Subcutaneous adipose tissue (tissue), 4 donors: Measurements from ENCODE around the gene CDK14. TPM values are rescaled to one million over a fixed set of nuclear protein-coding genes. Genes with fewer than 3 reads are reported as not detected.

Source experiments
- total RNA-seq, 4 donors: library from RNA; depleted of rRNA; stranded (reverse); fragments of >200 nt; gene quantifications; one replicate each; pipeline ENCODE4 v1.1.0, GENCODE V29; 2016
- TF ChIP-seq, protein P1 (sequence below): fragments of 450-650 bp; IDR thresholded peaks from one replicate; pipeline ENCODE4 v1.5.1; 2016; ENCODE audit warnings: low read depth, mild to moderate bottlenecking, control low read depth, antibody characterized with exemption, moderate library complexity

Gene CDK14
- total RNA-seq, 4 donors from 2014 or later: 13.4 to 42.4 (median 24.7) TPM

DNA sequence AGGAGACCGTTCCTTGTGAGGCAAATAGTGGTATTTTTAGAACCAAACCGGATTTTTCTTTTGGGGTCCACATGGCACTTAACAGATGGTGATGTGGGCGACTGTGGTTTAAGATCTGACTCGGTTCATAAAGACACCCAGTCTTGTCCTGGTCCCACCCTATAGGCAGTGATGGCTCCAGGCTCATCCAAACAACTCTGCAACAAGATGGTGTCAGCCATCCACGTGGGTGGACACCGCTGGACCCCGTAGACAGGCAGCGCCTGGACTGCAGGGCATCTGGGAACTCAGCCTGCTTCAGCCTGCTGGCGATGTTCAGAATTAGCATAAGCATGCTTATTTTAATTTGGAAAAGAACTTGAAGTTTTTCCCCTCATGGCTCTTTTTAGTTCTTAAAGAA is 409.7 kb downstream of the CDK14 start:
- TF ChIP-seq, protein P1, sequence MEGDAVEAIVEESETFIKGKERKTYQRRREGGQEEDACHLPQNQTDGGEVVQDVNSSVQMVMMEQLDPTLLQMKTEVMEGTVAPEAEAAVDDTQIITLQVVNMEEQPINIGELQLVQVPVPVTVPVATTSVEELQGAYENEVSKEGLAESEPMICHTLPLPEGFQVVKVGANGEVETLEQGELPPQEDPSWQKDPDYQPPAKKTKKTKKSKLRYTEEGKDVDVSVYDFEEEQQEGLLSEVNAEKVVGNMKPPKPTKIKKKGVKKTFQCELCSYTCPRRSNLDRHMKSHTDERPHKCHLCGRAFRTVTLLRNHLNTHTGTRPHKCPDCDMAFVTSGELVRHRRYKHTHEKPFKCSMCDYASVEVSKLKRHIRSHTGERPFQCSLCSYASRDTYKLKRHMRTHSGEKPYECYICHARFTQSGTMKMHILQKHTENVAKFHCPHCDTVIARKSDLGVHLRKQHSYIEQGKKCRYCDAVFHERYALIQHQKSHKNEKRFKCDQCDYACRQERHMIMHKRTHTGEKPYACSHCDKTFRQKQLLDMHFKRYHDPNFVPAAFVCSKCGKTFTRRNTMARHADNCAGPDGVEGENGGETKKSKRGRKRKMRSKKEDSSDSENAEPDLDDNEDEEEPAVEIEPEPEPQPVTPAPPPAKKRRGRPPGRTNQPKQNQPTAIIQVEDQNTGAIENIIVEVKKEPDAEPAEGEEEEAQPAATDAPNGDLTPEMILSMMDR: no peak

DNA sequence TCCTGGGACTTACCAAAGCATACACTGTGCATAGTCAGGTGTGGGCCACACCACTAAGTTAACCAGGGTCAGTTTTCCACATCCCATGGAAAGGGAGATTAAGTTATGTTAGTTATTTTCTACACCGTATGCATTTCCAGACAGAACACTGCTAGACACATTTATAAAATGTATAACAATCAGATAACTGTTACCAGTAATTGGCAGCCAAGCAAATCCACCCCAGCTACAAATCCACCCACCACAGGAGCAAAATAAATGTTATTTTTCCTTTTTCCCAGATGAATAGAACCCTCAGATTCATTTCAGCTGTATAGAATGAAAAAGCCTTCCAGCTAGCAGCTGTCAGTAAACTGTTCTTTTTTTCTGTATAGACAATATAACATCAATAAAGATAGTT is 411.2 kb downstream of the CDK14 start:
- TF ChIP-seq, protein P1: no peak

DNA sequence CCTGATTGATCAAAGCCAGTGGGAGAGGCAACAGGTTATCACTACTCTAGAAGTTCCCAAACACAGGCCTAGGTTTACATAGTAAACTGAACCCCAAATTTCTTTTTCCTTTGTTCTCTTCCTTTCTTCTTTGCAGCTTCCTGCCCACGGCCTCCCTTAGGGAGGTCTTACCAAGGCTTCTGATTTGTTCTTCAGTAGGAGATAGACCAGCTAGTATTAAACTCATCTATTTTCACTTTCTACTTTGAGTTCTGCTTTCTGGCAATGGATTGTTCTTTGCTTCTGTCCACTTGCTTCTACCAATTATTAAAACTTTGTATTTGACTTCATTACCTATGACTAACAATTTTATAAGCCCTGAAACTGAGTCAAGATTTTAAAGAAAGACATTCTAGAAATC is 417.0 kb downstream of the CDK14 start:
- TF ChIP-seq, protein P1: no peak

DNA sequence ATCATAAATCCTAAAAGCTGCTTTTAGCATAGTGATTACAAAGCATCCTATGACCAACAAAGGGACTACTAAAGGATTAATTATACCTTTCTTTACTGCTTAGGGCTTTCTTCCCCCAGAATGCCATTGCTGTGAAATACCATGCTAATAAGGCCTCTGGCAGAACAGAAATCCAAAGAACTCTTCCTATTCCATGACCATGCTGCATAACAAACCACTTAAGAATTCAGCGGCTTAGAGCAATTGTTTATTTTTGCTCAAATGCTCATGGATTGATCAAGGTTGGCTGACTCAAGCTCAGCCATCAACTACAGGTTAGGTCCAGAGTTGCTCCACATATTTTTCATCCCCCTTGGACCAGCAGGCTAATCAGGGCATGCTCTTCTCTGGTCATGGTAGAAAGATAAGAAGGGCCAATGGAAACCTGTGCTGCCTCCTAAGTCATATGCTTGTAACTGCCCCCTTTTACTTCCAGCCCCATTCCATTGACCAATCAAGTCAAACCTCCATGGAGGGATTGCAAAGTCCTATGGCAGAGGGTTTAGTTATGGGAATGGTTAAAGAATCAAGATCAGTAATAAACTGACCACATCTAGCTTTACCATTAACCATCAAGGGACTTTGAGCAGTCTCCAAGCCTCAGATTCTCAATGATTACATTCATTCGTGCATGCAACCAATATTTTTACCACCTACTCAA is 423.7 kb downstream of the CDK14 start:
- TF ChIP-seq, protein P1: no peak

DNA sequence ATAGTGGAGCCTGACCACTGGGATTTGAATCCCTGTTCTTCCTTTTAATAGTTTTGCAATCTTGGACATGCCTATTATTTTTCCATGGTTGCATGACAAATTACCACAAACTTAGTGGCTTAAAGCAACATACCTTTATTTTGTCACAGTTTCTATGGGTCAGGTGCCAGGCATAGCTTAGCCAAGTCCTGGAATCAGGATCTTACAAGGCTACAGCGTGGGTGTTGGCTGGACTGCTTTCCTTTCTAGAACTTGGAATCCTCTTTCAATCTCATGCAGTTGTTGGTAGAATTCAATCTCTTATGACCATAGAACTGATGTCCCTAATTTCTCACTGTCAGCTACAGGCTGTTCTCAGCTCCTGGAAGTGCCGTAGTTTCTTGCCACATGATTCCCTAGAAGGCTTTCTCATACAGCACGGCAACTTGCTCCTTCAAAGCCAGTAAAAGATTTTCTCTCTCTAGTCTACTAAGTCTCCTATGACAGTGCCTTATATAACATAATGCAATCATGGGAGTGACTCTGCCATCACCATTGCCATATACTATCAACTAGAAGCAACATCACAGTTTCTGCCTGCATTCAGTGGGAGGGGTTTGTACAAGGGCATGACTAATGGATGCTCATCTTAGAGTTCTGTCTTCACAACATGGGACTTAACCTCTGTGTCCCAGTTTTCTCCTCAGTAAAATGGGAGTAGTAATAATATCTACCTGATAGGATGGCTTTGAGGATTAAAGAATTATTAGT is 424.7 kb downstream of the CDK14 start:
- TF ChIP-seq, protein P1: no peak

DNA sequence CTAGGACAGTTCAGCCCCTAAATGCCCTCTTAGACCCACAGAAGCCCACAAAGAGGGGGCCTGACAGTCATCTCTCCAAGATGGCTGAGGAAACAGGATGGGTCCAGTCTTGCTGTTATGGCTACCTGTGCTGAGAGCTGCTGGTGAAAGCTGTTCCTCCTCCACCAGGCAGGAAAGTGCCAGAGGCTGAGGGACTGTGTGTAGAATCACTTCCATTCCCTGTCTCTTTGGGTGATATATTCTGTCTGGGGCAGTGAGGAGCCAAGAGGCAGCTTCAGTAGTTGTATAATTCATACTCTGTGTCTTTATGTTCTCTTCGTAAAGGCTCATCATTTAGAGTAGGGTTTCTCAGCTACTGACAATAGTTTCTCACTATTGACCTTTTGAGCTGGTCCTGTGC is 425.8 kb downstream of the CDK14 start:
- TF ChIP-seq, protein P1: no peak

DNA sequence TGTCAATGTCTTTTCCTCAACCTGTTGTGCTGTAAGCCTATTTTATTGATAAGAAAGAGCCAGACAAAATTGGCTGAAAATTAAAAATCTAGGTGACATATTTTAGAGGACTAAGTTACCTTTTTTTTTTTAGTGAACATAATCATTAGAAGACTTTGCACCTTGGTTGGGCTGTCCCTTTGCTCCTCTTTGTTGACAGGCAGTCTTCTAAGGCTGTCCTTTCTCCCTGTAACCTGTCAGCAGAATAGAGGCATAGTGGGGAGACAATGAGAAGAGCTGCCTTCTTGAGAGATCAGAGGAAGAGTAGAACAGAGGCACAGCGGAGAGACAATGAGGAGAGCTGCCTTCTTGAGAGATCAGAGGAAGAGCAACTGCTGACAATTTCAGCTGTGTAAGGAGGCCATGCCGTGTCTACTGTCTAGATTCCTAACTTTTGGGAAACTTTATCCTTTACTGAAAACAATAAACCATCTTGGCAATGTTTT is 429.8 kb downstream of the CDK14 start:
- TF ChIP-seq, protein P1: no peak
